Mammary epithelial cell (primary cell): ENCODE measurements around the gene PTPRG.

ENCODE experiments used
- EZH2 ChIP-seq: IDR thresholded peaks from 2 replicates; pipeline ENCODE4 v1.6.1; 2012; ENCODE audit warnings: low read length, inconsistent platforms, borderline replicate concordance
- TF ChIP-seq, protein P1 (sequence below), 2 donors: IDR thresholded peaks in 1 of 2; conservative IDR thresholded peaks in 1 of 2; 2 replicates each; pipeline ENCODE4 v1.5.1; 2011 to 2012; ENCODE audit warnings: inconsistent platforms in 2 of 2, low read length in 2 of 2, mild to moderate bottlenecking in 2 of 2, control low read depth in 1 of 2, low read depth in 1 of 2; ENCODE audit not compliant: insufficient read depth in 1 of 2; ENCODE audit errors: extremely low read depth in 1 of 2

DNA sequence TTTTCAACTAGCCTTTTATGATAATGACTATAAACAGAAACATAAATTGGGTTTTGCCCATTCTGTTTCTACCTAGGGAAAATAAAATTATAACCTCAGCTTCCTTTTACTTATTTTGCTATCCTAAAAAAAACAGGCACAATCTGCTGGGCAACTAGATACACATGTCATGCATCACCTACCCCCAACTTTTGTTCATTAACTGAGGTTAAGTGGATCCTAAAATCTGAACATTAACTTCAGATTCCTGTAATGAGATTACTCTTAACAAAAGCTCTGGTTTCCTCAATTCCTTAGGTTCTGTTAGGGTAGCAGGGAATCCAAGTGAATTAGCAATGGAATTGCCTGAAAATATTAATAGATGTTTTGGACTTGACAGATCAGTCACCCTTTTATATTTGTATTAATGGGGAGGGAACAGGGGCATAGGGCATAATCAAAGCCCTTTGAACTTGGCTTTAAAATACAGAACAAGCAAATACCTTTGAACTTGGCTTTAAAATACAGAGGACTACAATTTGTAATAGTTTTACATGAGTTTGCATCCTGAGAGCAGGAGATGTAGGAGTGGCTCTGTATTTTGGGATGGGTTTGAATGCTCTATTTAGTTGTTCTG lies 705.4 kb downstream of the PTPRG start:
- TF ChIP-seq, protein P1, sequence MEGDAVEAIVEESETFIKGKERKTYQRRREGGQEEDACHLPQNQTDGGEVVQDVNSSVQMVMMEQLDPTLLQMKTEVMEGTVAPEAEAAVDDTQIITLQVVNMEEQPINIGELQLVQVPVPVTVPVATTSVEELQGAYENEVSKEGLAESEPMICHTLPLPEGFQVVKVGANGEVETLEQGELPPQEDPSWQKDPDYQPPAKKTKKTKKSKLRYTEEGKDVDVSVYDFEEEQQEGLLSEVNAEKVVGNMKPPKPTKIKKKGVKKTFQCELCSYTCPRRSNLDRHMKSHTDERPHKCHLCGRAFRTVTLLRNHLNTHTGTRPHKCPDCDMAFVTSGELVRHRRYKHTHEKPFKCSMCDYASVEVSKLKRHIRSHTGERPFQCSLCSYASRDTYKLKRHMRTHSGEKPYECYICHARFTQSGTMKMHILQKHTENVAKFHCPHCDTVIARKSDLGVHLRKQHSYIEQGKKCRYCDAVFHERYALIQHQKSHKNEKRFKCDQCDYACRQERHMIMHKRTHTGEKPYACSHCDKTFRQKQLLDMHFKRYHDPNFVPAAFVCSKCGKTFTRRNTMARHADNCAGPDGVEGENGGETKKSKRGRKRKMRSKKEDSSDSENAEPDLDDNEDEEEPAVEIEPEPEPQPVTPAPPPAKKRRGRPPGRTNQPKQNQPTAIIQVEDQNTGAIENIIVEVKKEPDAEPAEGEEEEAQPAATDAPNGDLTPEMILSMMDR (conservative IDR thresholded peaks at IDR 0.05 in 1 of 2, IDR thresholded peaks at IDR 0.05 in 1 of 2; ENCODE audit: extremely low read depth in 1 of 2, insufficient read depth in 1 of 2, low read depth in 1 of 2, low read length in 2 of 2): no peak
- TF ChIP-seq EZH2: no peak
